NCI-H128 (cell line): ENCODE measurements around the gene SH2D7.

Experiments used
- DNase-seq: peaks from one replicate; lab custom pipeline; 2025; ENCODE audit not compliant: unreplicated experiment; lab: John Stamatoyannopoulos, UW

SH2D7 gene

GRCh38 chr15:78060232-78060631 lies 32.1 kb upstream of the SH2D7 start:
- DNase-seq = no peak

- peak; percentile 26 for DNase-seq
Observed at GRCh38 chr15:78061963-78062427, 30.4 kb upstream of the SH2D7 start.

GRCh38 chr15:78063217-78063616 lies 29.1 kb upstream of the SH2D7 start:
- no peak for DNase-seq

- DNase-seq = no peak
Observed at GRCh38 chr15:78063970-78064385, 28.4 kb upstream of the SH2D7 start.

- DNase-seq = no peak
Observed at GRCh38 chr15:78064544-78064943, 27.8 kb upstream of the SH2D7 start.

- no peak for DNase-seq
Observed at GRCh38 chr15:78065284-78065872, 27.0 kb upstream of the SH2D7 start.

- DNase-seq = no peak
Observed at GRCh38 chr15:78065973-78066946, 26.1 kb upstream of the SH2D7 start.

- no peak for DNase-seq
Observed at GRCh38 chr15:78067328-78068228, 24.8 kb upstream of the SH2D7 start.

GRCh38 chr15:78069052-78069414 lies 23.3 kb upstream of the SH2D7 start:
- DNase-seq = no peak

- no peak for DNase-seq
Observed at GRCh38 chr15:78069462-78070029, 22.8 kb upstream of the SH2D7 start.

GRCh38 chr15:78070049-78070700 lies 22.2 kb upstream of the SH2D7 start:
- no peak for DNase-seq

GRCh38 chr15:78071383-78071782 lies 21.0 kb upstream of the SH2D7 start:
- DNase-seq = no peak

GRCh38 chr15:78072080-78072892 lies 20.1 kb upstream of the SH2D7 start:
- no peak for DNase-seq

GRCh38 chr15:78073046-78073787 lies 19.1 kb upstream of the SH2D7 start:
- DNase-seq = no peak

GRCh38 chr15:78075490-78076230 lies 16.7 kb upstream of the SH2D7 start:
- no peak for DNase-seq

GRCh38 chr15:78076231-78077052 lies 15.9 kb upstream of the SH2D7 start:
- no peak for DNase-seq
